ENCODE results near the gene RYR1.
A peak's percentile ranks its signal among the peaks of the same experiment; 100 is the strongest.

The RYR1 gene

GRCh38 chr19:38524369-38524768 is 90.9 kb downstream of the RYR1 start:
- H3K27ac ChIP-seq (ENCODE audit: insufficient read depth in 1 of 2, low read depth in 1 of 2, low read length in 2 of 2, poor library complexity in 1 of 2, severe bottlenecking in 2 of 2) = no peak overlapping the region
- no peaks in the 10 kb centered on the region for H3K4me1 ChIP-seq (ENCODE audit: control extremely low read depth in 1 of 4, control insufficient read depth in 4 of 4, insufficient read depth in 4 of 4, low read length in 3 of 4)
- DNase-seq = no peak
- H3K4me3 ChIP-seq (ENCODE audit: control insufficient read depth in 1 of 7, extremely low read depth in 1 of 7, insufficient read depth in 4 of 7, low read depth in 2 of 7, low read length in 6 of 7) = no peak overlapping the region
- CTCF ChIA-PET = no interaction called here
- H3K36me3 ChIP-seq (ENCODE audit: control insufficient read depth in 4 of 4, insufficient read depth in 4 of 4, low read length in 3 of 4) = no peaks in the 10 kb centered on the region
- WGBS (ENCODE audit: insufficient coverage) = 85% methylated on average over 8 of the region's 9 CpGs
- no peaks in the 10 kb centered on the region for H3K9me3 ChIP-seq (ENCODE audit: control extremely low read depth in 1 of 5, control insufficient read depth in 4 of 5, insufficient read depth in 2 of 5, low read depth in 1 of 5, low read length in 4 of 5)
- peaks cover 0 to 2% (median 0%) of the 10 kb centered on the region in 5 experiments for H3K27me3 ChIP-seq (replicated peaks in 2 of 5; ENCODE audit: control insufficient read depth in 4 of 5, insufficient read depth in 5 of 5, low read length in 4 of 5)
- POLR2A ChIA-PET = no interaction called here

- ChIA-PET CTCF (no interaction called here), POLR2A (no interaction called here)
- Histone ChIP-seq H3K27ac (ENCODE audit: insufficient read depth in 1 of 2, low read depth in 1 of 2, low read length in 2 of 2, poor library complexity in 1 of 2, severe bottlenecking in 2 of 2) (no peak overlapping the region), H3K4me3 (ENCODE audit: control insufficient read depth in 1 of 7, extremely low read depth in 1 of 7, insufficient read depth in 4 of 7, low read depth in 2 of 7, low read length in 6 of 7) (no peak overlapping the region), H3K36me3 (ENCODE audit: control insufficient read depth in 4 of 4, insufficient read depth in 4 of 4, low read length in 3 of 4) (no peaks in the 10 kb centered on the region), H3K27me3 (replicated peaks in 2 of 5; ENCODE audit: control insufficient read depth in 4 of 5, insufficient read depth in 5 of 5, low read length in 4 of 5) (peaks cover 0 to 2% (median 0%) of the 10 kb centered on the region in 5 experiments), H3K4me1 (ENCODE audit: control extremely low read depth in 1 of 4, control insufficient read depth in 4 of 4, insufficient read depth in 4 of 4, low read length in 3 of 4) (no peaks in the 10 kb centered on the region), H3K9me3 (ENCODE audit: control extremely low read depth in 1 of 5, control insufficient read depth in 4 of 5, insufficient read depth in 2 of 5, low read depth in 1 of 5, low read length in 4 of 5) (no peaks in the 10 kb centered on the region)
- 98% methylated on average over 22 of the region's 22 CpGs for WGBS (ENCODE audit: insufficient coverage)
- no peak for DNase-seq
These were observed 91.6 kb downstream of the RYR1 start for GRCh38 chr19:38524994-38525634.

GRCh38 chr19:38526430-38526829 is 92.9 kb downstream of the RYR1 start:
- CTCF ChIA-PET = no interaction called here
- WGBS (ENCODE audit: insufficient coverage) = 97% methylated on average over 5 of the region's 7 CpGs
- Histone ChIP-seq H3K36me3 (ENCODE audit: control insufficient read depth in 4 of 4, insufficient read depth in 4 of 4, low read length in 3 of 4) (no peaks in the 10 kb centered on the region), H3K4me1 (ENCODE audit: control extremely low read depth in 1 of 4, control insufficient read depth in 4 of 4, insufficient read depth in 4 of 4, low read length in 3 of 4) (no peaks in the 10 kb centered on the region), H3K27me3 (replicated peaks in 2 of 5; ENCODE audit: control insufficient read depth in 4 of 5, insufficient read depth in 5 of 5, low read length in 4 of 5) (peaks cover 0 to 2% (median 0%) of the 10 kb centered on the region in 5 experiments), H3K4me3 (ENCODE audit: control insufficient read depth in 1 of 7, extremely low read depth in 1 of 7, insufficient read depth in 4 of 7, low read depth in 2 of 7, low read length in 6 of 7) (no peak overlapping the region), H3K27ac (ENCODE audit: insufficient read depth in 1 of 2, low read depth in 1 of 2, low read length in 2 of 2, poor library complexity in 1 of 2, severe bottlenecking in 2 of 2) (no peak overlapping the region), H3K9me3 (ENCODE audit: control extremely low read depth in 1 of 5, control insufficient read depth in 4 of 5, insufficient read depth in 2 of 5, low read depth in 1 of 5, low read length in 4 of 5) (no peaks in the 10 kb centered on the region)
- POLR2A ChIA-PET = no interaction called here
- no peak for DNase-seq

DNA sequence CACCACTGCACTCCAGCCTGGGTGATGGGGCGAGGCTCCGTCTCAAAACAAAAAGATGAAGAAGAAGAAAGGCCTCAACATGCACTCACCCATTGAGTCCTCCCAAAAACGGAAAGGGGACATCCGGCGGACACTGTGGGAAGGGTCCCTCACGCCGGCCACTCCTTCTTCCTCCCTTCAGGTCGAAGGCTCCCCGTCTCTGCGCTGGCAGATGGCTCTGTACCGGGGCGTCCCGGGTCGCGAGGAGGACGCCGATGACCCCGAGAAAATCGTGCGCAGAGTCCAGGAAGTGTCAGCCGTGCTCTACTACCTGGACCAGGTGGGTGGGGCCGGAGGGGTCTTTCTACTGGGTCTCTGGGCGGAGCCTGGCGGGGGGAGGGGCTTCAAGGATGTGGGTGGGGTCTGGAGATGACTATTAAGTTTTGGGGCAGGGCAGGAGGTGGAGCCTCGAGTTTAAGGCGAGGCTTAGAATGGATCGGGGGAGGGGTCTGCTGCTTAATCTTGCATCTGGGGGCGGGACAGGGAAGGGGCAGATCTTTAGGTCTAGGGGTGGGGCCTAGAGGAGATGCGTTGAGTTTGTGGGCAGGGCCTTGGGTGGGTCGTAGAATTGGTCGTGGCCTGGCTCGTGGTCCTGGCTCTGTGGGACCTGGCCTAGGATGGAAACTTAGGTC is 94.1 kb downstream of the RYR1 start:
- no peaks in the 10 kb centered on the region for H3K9me3 ChIP-seq (ENCODE audit: control extremely low read depth in 1 of 5, control insufficient read depth in 4 of 5, insufficient read depth in 2 of 5, low read depth in 1 of 5, low read length in 4 of 5)
- H3K36me3 ChIP-seq (ENCODE audit: control insufficient read depth in 4 of 4, insufficient read depth in 4 of 4, low read length in 3 of 4) = no peaks in the 10 kb centered on the region
- peak; percentile 35 to 52 (median 48) for DNase-seq
- H3K27me3 ChIP-seq (replicated peaks in 2 of 5; ENCODE audit: control insufficient read depth in 4 of 5, insufficient read depth in 5 of 5, low read length in 4 of 5) = peaks cover 0 to 4% (median 0%) of the 10 kb centered on the region in 5 experiments
- ChIA-PET CTCF (interaction anchor here (1.3 kb wide), 1 partner anchor 12 kb away, joined by 3 read pairs; no protein-coding TSS in a partner anchor), POLR2A (no interaction called here)
- H3K4me3 ChIP-seq (ENCODE audit: control insufficient read depth in 1 of 7, extremely low read depth in 1 of 7, insufficient read depth in 4 of 7, low read depth in 2 of 7, low read length in 6 of 7) = peak overlapping the region in 1 of 7 experiments; percentile 55
- no peak overlapping the region for H3K27ac ChIP-seq (ENCODE audit: insufficient read depth in 1 of 2, low read depth in 1 of 2, low read length in 2 of 2, poor library complexity in 1 of 2, severe bottlenecking in 2 of 2)
- H3K4me1 ChIP-seq (ENCODE audit: control extremely low read depth in 1 of 4, control insufficient read depth in 4 of 4, insufficient read depth in 4 of 4, low read length in 3 of 4) = no peaks in the 10 kb centered on the region
- WGBS (ENCODE audit: insufficient coverage) = 60% methylated on average over 21 of the region's 32 CpGs

DNA sequence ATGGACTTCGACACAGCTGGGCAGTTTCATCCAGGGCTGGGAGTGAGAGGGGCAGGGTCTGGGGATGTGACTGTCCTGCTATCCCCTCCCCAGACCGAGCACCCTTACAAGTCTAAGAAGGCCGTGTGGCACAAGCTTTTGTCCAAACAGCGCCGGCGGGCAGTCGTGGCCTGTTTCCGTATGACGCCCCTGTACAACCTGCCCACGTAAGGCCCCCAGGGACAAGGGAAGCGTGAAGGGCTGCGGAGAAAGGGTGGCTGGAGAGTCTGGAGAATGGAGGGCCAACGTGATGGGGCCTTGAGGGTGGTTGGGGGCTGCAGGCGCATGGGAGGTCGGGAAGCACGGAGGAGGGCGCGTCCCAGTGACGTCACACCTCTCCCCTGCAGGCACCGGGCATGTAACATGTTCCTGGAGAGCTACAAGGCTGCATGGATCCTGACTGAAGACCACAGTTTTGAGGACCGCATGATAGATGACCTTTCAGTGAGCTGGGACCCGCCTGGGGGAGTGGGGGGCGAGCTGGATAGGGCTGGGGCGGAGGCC is 94.8 kb downstream of the RYR1 start:
- H3K27me3 ChIP-seq (replicated peaks in 2 of 5; ENCODE audit: control insufficient read depth in 4 of 5, insufficient read depth in 5 of 5, low read length in 4 of 5) = peaks cover 0 to 4% (median 0%) of the 10 kb centered on the region in 5 experiments
- H3K9me3 ChIP-seq (ENCODE audit: control extremely low read depth in 1 of 5, control insufficient read depth in 4 of 5, insufficient read depth in 2 of 5, low read depth in 1 of 5, low read length in 4 of 5) = no peaks in the 10 kb centered on the region
- no peak for DNase-seq
- peak overlapping the region in 3 of 7 experiments; percentile 19 to 55 (median 45) for H3K4me3 ChIP-seq (ENCODE audit: control insufficient read depth in 1 of 7, extremely low read depth in 1 of 7, insufficient read depth in 4 of 7, low read depth in 2 of 7, low read length in 6 of 7)
- POLR2A ChIA-PET = no interaction called here
- CTCF ChIA-PET = interaction anchor here (1.3 to 1.7 kb wide), 2 partner anchors 13 to 107 kb away, joined by 3 to 4 read pairs; no protein-coding TSS in a partner anchor
- H3K27ac ChIP-seq (ENCODE audit: insufficient read depth in 1 of 2, low read depth in 1 of 2, low read length in 2 of 2, poor library complexity in 1 of 2, severe bottlenecking in 2 of 2) = no peak overlapping the region
- no peaks in the 10 kb centered on the region for H3K36me3 ChIP-seq (ENCODE audit: control insufficient read depth in 4 of 4, insufficient read depth in 4 of 4, low read length in 3 of 4)
- WGBS (ENCODE audit: insufficient coverage) = 91% methylated on average over 17 of the region's 24 CpGs
- no peaks in the 10 kb centered on the region for H3K4me1 ChIP-seq (ENCODE audit: control extremely low read depth in 1 of 4, control insufficient read depth in 4 of 4, insufficient read depth in 4 of 4, low read length in 3 of 4)

DNA sequence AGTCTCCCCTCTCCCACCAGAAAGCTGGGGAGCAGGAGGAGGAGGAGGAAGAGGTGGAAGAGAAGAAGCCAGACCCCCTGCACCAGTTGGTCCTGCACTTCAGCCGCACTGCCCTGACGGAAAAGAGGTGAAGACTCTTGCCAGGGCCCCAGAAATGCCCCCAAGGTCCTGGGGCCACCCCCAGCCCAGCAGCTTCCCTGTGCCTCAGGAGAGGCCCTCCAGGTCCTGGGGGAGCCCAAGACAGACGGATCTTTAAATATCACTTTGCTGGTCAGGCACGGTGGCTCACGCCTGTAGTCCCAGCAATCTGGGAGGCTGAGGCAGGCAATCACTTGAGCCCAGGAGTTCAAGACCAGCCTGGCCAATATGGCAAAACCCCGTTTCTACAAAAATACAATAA is 95.4 kb downstream of the RYR1 start:
- WGBS (ENCODE audit: insufficient coverage) = 100% methylated on average over 5 of the region's 6 CpGs
- Histone ChIP-seq H3K4me3 (ENCODE audit: control insufficient read depth in 1 of 7, extremely low read depth in 1 of 7, insufficient read depth in 4 of 7, low read depth in 2 of 7, low read length in 6 of 7) (no peak overlapping the region), H3K9me3 (ENCODE audit: control extremely low read depth in 1 of 5, control insufficient read depth in 4 of 5, insufficient read depth in 2 of 5, low read depth in 1 of 5, low read length in 4 of 5) (no peaks in the 10 kb centered on the region), H3K36me3 (ENCODE audit: control insufficient read depth in 4 of 4, insufficient read depth in 4 of 4, low read length in 3 of 4) (no peaks in the 10 kb centered on the region), H3K4me1 (ENCODE audit: control extremely low read depth in 1 of 4, control insufficient read depth in 4 of 4, insufficient read depth in 4 of 4, low read length in 3 of 4) (no peaks in the 10 kb centered on the region), H3K27ac (ENCODE audit: insufficient read depth in 1 of 2, low read depth in 1 of 2, low read length in 2 of 2, poor library complexity in 1 of 2, severe bottlenecking in 2 of 2) (no peak overlapping the region), H3K27me3 (replicated peaks in 2 of 5; ENCODE audit: control insufficient read depth in 4 of 5, insufficient read depth in 5 of 5, low read length in 4 of 5) (peaks cover 0 to 4% (median 0%) of the 10 kb centered on the region in 5 experiments)
- ChIA-PET CTCF (interaction anchor here (1.3 to 1.7 kb wide), 2 partner anchors 14 to 106 kb away, joined by 3 to 4 read pairs; no protein-coding TSS in a partner anchor), POLR2A (no interaction called here)
- no peak for DNase-seq

- no CpG with 5 or more reads among the region's 2 CpGs for WGBS (ENCODE audit: insufficient coverage)
- no peak overlapping the region for H3K4me3 ChIP-seq (ENCODE audit: control insufficient read depth in 1 of 7, extremely low read depth in 1 of 7, insufficient read depth in 4 of 7, low read depth in 2 of 7, low read length in 6 of 7)
- no peak for DNase-seq
- ChIA-PET POLR2A (no interaction called here), CTCF (no interaction called here)
- H3K27me3 ChIP-seq (replicated peaks in 2 of 5; ENCODE audit: control insufficient read depth in 4 of 5, insufficient read depth in 5 of 5, low read length in 4 of 5) = peaks cover 0 to 16% (median 0%) of the 10 kb centered on the region in 5 experiments
- no peaks in the 10 kb centered on the region for H3K36me3 ChIP-seq (ENCODE audit: control insufficient read depth in 4 of 4, insufficient read depth in 4 of 4, low read length in 3 of 4)
- H3K9me3 ChIP-seq (ENCODE audit: control extremely low read depth in 1 of 5, control insufficient read depth in 4 of 5, insufficient read depth in 2 of 5, low read depth in 1 of 5, low read length in 4 of 5) = peaks cover 0 to 13% (median 11%) of the 10 kb centered on the region in 5 experiments
- no peak overlapping the region for H3K27ac ChIP-seq (ENCODE audit: insufficient read depth in 1 of 2, low read depth in 1 of 2, low read length in 2 of 2, poor library complexity in 1 of 2, severe bottlenecking in 2 of 2)
- H3K4me1 ChIP-seq (ENCODE audit: control extremely low read depth in 1 of 4, control insufficient read depth in 4 of 4, insufficient read depth in 4 of 4, low read length in 3 of 4) = peaks cover 0 to 2% (median 0%) of the 10 kb centered on the region in 4 experiments
These were observed 98.0 kb downstream of the RYR1 start for GRCh38 chr19:38531515-38531914.
